Brain microvascular endothelial cell (primary cell): ENCODE data around the gene CCDC85C.

Source experiments
- DNase-seq: peaks from one replicate; pipeline ENCODE4 v3.0.0-alpha.2; 2020
- H3K27ac ChIP-seq: fragments of 250-450 bp; sonication (Bioruptor Pico); 2 replicates; pipeline ENCODE4 v1.5.1; 2020; ENCODE audit warnings: mild to moderate bottlenecking, moderate library complexity
- H3K27me3 ChIP-seq: fragments of 250-450 bp; sonication (Bioruptor Pico); replicated peaks from 2 replicates; pipeline ENCODE4 v1.5.1; 2020; ENCODE audit warnings: mild to moderate bottlenecking
- H3K36me3 ChIP-seq: fragments of 250-450 bp; sonication (Bioruptor Pico); replicated peaks from 2 replicates; pipeline ENCODE4 v1.5.1; 2020; ENCODE audit warnings: mild to moderate bottlenecking
- H3K4me3 ChIP-seq: 2 replicates; pipeline ENCODE4 v1.5.1; 2011; ENCODE audit warnings: low read depth, mild to moderate bottlenecking, control low read depth, low read length, moderate library complexity
- in situ Hi-C: cut with HindIII; loops from 2 replicates; pipeline ENCODE4 v1.10.0; 2017; ENCODE audit warnings: low sequenced_read_pairs, low pct_ligation_motif_present
- TF ChIP-seq, protein P1 (sequence below): IDR thresholded peaks from 2 replicates; pipeline ENCODE4 v1.5.1; 2011; ENCODE audit warnings: low read depth, mild to moderate bottlenecking, moderate library complexity, low read length, control low read depth, inconsistent platforms; ENCODE audit errors: missing control alignments

CCDC85C gene

DNA sequence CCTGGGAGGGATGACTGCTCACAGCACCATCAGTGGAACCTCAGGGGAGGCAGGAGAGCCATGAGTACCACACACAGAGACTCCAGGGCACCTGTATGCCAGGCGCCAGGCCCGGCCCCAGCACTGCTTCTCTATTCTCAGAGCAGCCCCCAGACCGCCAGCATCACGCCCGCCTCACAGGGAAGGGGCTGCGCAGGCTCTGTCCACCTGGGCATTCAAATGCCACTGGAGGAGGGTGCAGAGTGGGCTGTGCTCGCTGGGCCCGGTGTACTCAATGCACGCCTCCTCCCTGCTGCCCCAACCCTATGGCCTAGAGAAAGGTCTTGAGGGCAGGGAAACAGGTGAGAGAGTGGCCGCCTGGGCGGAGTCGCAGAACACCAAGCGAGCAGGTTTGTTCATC, 43.6 kb downstream of the CCDC85C start:
- Histone ChIP-seq H3K27me3 (no peaks in the 10 kb centered on the region), H3K27ac (no peak overlapping the region), H3K36me3 (no peaks in the 10 kb centered on the region), H3K4me3 (no peak overlapping the region)
- TF ChIP-seq, protein P1, sequence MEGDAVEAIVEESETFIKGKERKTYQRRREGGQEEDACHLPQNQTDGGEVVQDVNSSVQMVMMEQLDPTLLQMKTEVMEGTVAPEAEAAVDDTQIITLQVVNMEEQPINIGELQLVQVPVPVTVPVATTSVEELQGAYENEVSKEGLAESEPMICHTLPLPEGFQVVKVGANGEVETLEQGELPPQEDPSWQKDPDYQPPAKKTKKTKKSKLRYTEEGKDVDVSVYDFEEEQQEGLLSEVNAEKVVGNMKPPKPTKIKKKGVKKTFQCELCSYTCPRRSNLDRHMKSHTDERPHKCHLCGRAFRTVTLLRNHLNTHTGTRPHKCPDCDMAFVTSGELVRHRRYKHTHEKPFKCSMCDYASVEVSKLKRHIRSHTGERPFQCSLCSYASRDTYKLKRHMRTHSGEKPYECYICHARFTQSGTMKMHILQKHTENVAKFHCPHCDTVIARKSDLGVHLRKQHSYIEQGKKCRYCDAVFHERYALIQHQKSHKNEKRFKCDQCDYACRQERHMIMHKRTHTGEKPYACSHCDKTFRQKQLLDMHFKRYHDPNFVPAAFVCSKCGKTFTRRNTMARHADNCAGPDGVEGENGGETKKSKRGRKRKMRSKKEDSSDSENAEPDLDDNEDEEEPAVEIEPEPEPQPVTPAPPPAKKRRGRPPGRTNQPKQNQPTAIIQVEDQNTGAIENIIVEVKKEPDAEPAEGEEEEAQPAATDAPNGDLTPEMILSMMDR = no peak
- no peak for DNase-seq
- in situ Hi-C loops = no loop called here

DNA sequence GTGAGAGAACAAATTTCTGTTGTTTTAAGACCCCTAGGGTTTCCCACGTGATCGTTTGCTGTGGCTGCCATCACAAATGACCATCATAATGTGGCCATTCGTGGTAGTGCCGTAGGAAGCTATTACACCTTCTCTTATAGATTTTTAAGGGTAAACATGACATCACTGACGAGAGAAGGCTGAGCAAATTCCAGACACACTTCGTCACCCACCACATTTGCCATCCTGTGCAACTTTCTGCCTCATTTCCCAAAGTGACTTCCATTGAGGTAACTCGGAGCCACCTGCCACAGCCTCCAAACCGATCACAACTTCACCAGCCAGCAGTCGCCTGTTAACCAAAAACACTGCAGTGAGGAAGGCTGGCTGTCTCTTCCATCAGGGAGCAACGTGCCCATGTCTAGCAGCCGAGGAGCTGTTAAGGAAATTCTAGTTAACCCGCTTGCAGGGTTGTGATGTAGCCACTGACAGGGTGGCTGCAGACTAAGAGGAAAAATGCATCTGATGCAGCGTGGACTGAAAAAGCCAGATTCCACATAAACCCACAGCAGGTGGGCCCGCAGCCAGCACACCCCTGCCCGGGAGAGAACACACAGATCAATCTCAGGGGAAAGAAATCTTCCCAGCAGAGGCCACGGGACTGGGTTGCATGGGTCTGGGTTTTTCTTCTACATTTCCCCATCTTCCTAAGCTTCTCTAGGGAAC, 44.6 kb downstream of the CCDC85C start:
- in situ Hi-C loops = no loop called here
- Histone ChIP-seq H3K27ac (no peak overlapping the region), H3K36me3 (no peaks in the 10 kb centered on the region), H3K27me3 (no peaks in the 10 kb centered on the region), H3K4me3 (no peak overlapping the region)
- TF ChIP-seq, protein P1 = no peak
- no peak for DNase-seq

DNA sequence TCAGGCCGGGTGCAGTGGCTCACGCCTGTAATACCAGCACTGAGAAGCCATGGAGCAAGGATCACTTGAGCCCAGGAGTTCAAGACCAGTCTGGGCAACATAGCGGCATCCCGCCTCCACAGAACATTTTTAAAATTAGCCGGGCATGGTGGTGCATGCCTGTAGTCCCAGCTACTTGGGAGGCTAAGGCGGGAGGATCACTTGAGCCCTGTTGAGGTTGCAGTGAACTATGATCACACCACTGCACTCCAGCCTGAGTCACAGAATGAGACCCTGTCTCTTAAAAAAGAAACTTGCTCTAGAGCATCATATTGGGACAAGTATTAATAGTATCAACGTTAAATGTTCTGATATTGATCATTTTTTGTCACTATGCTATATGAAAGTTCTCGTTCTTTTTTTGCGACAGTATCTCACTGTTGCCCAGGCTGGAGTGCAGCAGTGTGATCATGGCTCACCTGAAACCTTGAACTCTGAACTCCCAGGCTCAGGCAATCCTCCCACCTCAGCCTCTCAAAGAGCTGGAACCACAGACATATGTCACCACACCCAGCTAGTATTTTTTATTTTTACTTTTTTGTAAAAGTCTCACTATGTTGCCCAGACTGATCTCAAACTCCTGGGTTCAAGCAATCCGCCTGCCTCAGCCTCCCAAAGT, 47.7 kb downstream of the CCDC85C start:
- Histone ChIP-seq H3K4me3 (no peak overlapping the region), H3K36me3 (no peaks in the 10 kb centered on the region)

DNA sequence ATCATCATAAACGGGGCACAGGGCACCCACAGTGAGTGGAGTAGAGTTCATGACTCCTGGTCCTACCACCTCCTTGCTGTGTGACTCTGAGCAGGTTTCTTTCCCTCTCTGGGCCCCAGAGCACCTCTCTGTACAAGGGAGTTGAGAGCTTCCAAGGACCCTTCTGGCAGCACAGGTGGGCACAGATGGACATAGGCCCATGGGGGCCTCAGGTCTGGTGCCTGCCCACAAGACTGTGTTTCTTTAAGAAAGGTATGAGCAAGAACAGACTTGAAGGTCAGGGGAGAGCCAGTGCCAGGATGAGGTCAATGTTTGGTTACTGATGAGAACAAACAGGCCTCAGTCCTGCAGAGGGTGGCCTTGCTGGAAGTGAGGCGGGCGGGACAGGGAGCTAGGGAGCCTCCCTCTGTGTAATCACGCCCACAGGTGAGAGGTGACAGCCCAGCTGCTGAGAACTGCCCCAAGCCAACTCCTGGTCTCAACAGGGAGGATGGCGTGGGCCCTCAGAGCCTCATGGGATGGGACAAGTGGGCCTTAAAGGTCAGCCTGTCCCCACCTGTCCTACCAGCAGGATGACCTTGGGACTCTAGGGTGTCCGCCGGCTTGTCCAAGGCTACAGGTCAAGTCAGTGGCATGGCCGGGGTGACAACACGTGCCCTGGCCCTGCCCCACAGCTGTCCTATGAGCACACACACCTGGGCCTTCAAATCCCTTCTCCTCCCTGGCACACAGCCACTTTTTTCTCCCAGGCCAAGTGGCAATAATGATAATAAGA, 49.1 kb downstream of the CCDC85C start:
- in situ Hi-C loops = no loop called here
- Histone ChIP-seq H3K27me3 (no peaks in the 10 kb centered on the region), H3K27ac (no peak overlapping the region), H3K4me3 (no peak overlapping the region), H3K36me3 (no peaks in the 10 kb centered on the region)
- TF ChIP-seq, protein P1 = no peak
- DNase-seq = no peak

More for the DNA sequence above, 47.7 kb downstream of the CCDC85C start:
- Histone ChIP-seq H3K27me3 (no peaks in the 10 kb centered on the region), H3K27ac (no peak overlapping the region)
- in situ Hi-C loops = no loop called here
- TF ChIP-seq, protein P1 = no peak
- no peak for DNase-seq

DNA sequence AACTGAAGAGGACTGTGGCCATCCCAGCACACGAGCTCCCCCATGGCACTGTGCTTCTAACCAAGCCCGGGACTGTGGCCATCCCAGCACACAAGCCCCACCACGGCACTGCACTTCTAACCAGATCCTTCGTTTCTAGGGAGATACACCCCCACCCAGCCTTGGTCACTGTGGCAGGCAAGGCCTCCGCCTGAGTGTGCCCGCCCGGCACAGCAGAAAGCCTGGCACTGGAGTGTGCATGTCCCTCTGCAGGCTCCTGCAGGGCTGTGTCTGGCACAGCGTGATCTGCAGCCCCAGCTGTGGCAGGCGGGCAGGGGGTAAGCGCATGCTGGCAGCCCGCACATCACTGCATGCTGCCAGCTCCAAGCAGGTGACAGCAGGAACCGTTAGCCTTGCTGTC, 49.8 kb downstream of the CCDC85C start:
- TF ChIP-seq, protein P1 = no peak
- Histone ChIP-seq H3K36me3 (no peaks in the 10 kb centered on the region), H3K27me3 (peaks cover 2% of the 10 kb centered on the region), H3K27ac (no peak overlapping the region), H3K4me3 (no peak overlapping the region)
- in situ Hi-C loops = no loop called here
- no peak for DNase-seq
